DOHH2 (cell line): ENCODE data around the gene GAGE12F.
"Not testable (repeated sequence)": the region's sequence is repeated elsewhere in the genome, so short reads cannot be mapped to it uniquely, and the experiment has no call there.

Source experiments
- EZH2phosphoT487 ChIP-seq: fragments of 200-600 bp; sonication (generic); IDR thresholded peaks from 2 replicates; pipeline ENCODE4 v1.6.1; 2017; ENCODE audit warnings: borderline replicate concordance, mild to moderate bottlenecking, antibody characterized with exemption, low read length, moderate library complexity, mixed read lengths
- TF ChIP-seq, protein P1 (sequence below): fragments of 200-600 bp; sonication (generic); IDR thresholded peaks from one replicate; pipeline ENCODE4 v1.5.1; 2014; ENCODE audit warnings: antibody characterized with exemption, mild to moderate bottlenecking, low read depth, low read length; ENCODE audit not compliant: poor library complexity, severe bottlenecking

DNA sequence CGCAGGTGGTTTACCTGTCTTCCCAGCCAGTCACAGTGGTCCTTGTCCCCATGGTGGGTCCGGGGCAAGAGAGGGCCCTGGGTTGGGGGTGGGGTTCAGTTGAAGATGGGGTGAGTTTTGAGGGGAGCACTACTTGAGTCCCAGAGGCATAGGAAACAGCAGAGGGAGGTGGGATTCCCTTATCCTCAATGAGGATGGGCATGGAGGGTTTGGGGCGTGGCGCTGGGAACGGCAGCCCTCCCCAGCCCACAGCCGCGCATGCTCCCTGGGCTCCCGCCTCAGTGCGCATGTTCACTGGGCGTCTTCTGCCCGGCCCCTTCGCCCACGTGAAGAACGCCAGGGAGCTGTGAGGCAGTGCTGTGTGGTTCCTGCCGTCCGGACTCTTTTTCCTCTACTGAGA lies 19.0 kb downstream of the GAGE12F start, which contains the start of gene GAGE12H:
- TF ChIP-seq, protein P1, sequence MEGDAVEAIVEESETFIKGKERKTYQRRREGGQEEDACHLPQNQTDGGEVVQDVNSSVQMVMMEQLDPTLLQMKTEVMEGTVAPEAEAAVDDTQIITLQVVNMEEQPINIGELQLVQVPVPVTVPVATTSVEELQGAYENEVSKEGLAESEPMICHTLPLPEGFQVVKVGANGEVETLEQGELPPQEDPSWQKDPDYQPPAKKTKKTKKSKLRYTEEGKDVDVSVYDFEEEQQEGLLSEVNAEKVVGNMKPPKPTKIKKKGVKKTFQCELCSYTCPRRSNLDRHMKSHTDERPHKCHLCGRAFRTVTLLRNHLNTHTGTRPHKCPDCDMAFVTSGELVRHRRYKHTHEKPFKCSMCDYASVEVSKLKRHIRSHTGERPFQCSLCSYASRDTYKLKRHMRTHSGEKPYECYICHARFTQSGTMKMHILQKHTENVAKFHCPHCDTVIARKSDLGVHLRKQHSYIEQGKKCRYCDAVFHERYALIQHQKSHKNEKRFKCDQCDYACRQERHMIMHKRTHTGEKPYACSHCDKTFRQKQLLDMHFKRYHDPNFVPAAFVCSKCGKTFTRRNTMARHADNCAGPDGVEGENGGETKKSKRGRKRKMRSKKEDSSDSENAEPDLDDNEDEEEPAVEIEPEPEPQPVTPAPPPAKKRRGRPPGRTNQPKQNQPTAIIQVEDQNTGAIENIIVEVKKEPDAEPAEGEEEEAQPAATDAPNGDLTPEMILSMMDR: not testable (repeated sequence)
- TF ChIP-seq EZH2phosphoT487: not testable (repeated sequence)
